D341Med (cell line): ENCODE results near the gene TRNP1.
A peak's percentile ranks its signal among the peaks of the same experiment; 100 is the strongest.

Experiments
- DNase-seq: peaks from one replicate; pipeline ENCODE4 v3.0.0; 2012; ENCODE audit warnings: low spot score

The TRNP1 gene

GRCh38 chr1:27027575-27028250 lies 34.2 kb downstream of the TRNP1 start:
- DNase-seq, result no peak

- no peak for DNase-seq
Observed at GRCh38 chr1:27029517-27029916, 36.0 kb downstream of the TRNP1 start.

GRCh38 chr1:27031235-27032118 lies 38.0 kb downstream of the TRNP1 start:
- DNase-seq, result peak; percentile 58

GRCh38 chr1:27032119-27032461 lies 38.6 kb downstream of the TRNP1 start:
- no peak for DNase-seq

- no peak for DNase-seq
Observed at GRCh38 chr1:27033043-27033746, 39.7 kb downstream of the TRNP1 start.

- no peak for DNase-seq
Observed at GRCh38 chr1:27035344-27035743, 41.9 kb downstream of the TRNP1 start.

GRCh38 chr1:27036718-27037117 lies 43.2 kb downstream of the TRNP1 start:
- DNase-seq, result no peak

GRCh38 chr1:27037518-27037917 lies 44.0 kb downstream of the TRNP1 start:
- no peak for DNase-seq

GRCh38 chr1:27038020-27038419 lies 44.5 kb downstream of the TRNP1 start:
- no peak for DNase-seq

- no peak for DNase-seq
Observed at GRCh38 chr1:27042670-27043069, 49.2 kb downstream of the TRNP1 start.

GRCh38 chr1:27044613-27045151 lies 51.2 kb downstream of the TRNP1 start:
- DNase-seq, result peak; percentile 83

- DNase-seq, result peak; percentile 80
Observed at GRCh38 chr1:27045973-27046558, 52.6 kb downstream of the TRNP1 start.

GRCh38 chr1:27047914-27048313 lies 54.4 kb downstream of the TRNP1 start:
- no peak for DNase-seq

GRCh38 chr1:27049100-27049499 lies 55.6 kb downstream of the TRNP1 start:
- DNase-seq, result no peak

GRCh38 chr1:27049607-27050006 lies 56.1 kb downstream of the TRNP1 start:
- no peak for DNase-seq
